MM.1S (cell line): Measurements from ENCODE around the gene ZNF219.

Experiments used
- DNase-seq: peaks from one replicate; pipeline ENCODE4 v3.0.0-alpha.2; 2015
- H2AFZ ChIP-seq: fragments of 300-600 bp; sonication (generic); 2 replicates; pipeline ENCODE4 v1.6.0; 2016; ENCODE audit warnings: antibody characterized with exemption, low read length
- H3F3A ChIP-seq: fragments of 300-600 bp; sonication (generic); 2 replicates; pipeline ENCODE4 v1.6.1; 2016; ENCODE audit warnings: mild to moderate bottlenecking, antibody characterized with exemption, low read length, moderate library complexity, mixed read lengths; ENCODE audit not compliant: insufficient read depth
- H3K27ac ChIP-seq: fragments of 300-600 bp; sonication (generic); 2 replicates; pipeline ENCODE4 v1.5.1; 2016; ENCODE audit warnings: mild to moderate bottlenecking, low read length
- H3K27me3 ChIP-seq: fragments of 300-600 bp; sonication (generic); replicated peaks from 2 replicates; pipeline ENCODE4 v1.6.0; 2016; ENCODE audit warnings: low read length; ENCODE audit not compliant: insufficient read depth
- H3K36me3 ChIP-seq: fragments of 300-600 bp; sonication (generic); replicated peaks from 2 replicates; pipeline ENCODE4 v1.6.1; 2016; ENCODE audit warnings: mild to moderate bottlenecking, low read length, mixed read lengths; ENCODE audit not compliant: insufficient read depth
- H3K4me1 ChIP-seq: fragments of 300-600 bp; sonication (generic); 2 replicates; pipeline ENCODE4 v1.6.1; 2016; ENCODE audit warnings: low read length, mixed read lengths
- H3K4me2 ChIP-seq: fragments of 300-600 bp; sonication (generic); 2 replicates; pipeline ENCODE4 v1.6.0; 2016; ENCODE audit warnings: low read depth, low read length
- H3K4me3 ChIP-seq: fragments of 300-600 bp; sonication (generic); 2 replicates; pipeline ENCODE4 v1.5.1; 2016; ENCODE audit warnings: low read length, mixed read lengths
- H3K79me2 ChIP-seq: fragments of 300-600 bp; sonication (generic); 2 replicates; pipeline ENCODE4 v1.6.1; 2016; ENCODE audit warnings: mixed run types, low read length, mixed read lengths
- H3K9ac ChIP-seq: fragments of 300-600 bp; sonication (generic); 2 replicates; pipeline ENCODE4 v1.6.1; 2016; ENCODE audit warnings: low read length, mixed read lengths
- H3K9me2 ChIP-seq: fragments of 300-600 bp; sonication (generic); replicated peaks from 2 replicates; pipeline ENCODE4 v1.6.1; 2016; ENCODE audit warnings: mild to moderate bottlenecking, low read length, mixed read lengths; ENCODE audit not compliant: insufficient read depth
- H3K9me3 ChIP-seq: fragments of 300-600 bp; sonication (generic); replicated peaks from 2 replicates; pipeline ENCODE4 v1.6.1; 2016; ENCODE audit warnings: mild to moderate bottlenecking, low read length, mixed read lengths; ENCODE audit not compliant: insufficient read depth
- H4K20me1 ChIP-seq: fragments of 300-600 bp; sonication (generic); 2 replicates; pipeline ENCODE4 v1.6.1; 2016; ENCODE audit warnings: mild to moderate bottlenecking, low read length, moderate library complexity, mixed read lengths; ENCODE audit not compliant: insufficient read depth
- CTCF ChIP-seq: fragments of 300-600 bp; sonication (generic); IDR thresholded peaks from 2 replicates; pipeline ENCODE4 v1.5.1; 2016; ENCODE audit warnings: antibody characterized with exemption, low read length, mixed read lengths
- EZH2 ChIP-seq: fragments of 300-600 bp; sonication (generic); optimal IDR thresholded peaks from 2 replicates; pipeline ENCODE3; 2017; ENCODE audit warnings: low read depth, mild to moderate bottlenecking, antibody characterized with exemption, low read length, mixed read lengths
- EZH2phosphoT487 ChIP-seq: fragments of 300-600 bp; sonication (generic); IDR thresholded peaks from 2 replicates; pipeline ENCODE4 v1.6.1; 2018; ENCODE audit warnings: antibody characterized with exemption, low read length

ZNF219 gene

GRCh38 chr14:21097636-21098075, 799 bp downstream of the ZNF219 start:
- Histone ChIP-seq H4K20me1 (no peaks in the 10 kb centered on the region), H3K36me3 (no peaks in the 10 kb centered on the region), H3K4me1 (peaks cover 9% of the 10 kb centered on the region; the same call in 1 of the 2 replicates), H3K9me2 (no peaks in the 10 kb centered on the region), H3K9ac (no peak overlapping the region), H3K9me3 (no peaks in the 10 kb centered on the region), H3K27me3 (no peaks in the 10 kb centered on the region), H3K4me3 (no peak overlapping the region), H3F3A (no peaks in the 10 kb centered on the region), H3K27ac (no peak overlapping the region), H3K4me2 (no peak overlapping the region), H2AFZ (no peak overlapping the region), H3K79me2 (no peaks in the 10 kb centered on the region)
- no peak for DNase-seq
- TF ChIP-seq EZH2phosphoT487 (no peak), EZH2 (no peak), CTCF (no peak)

DNA sequence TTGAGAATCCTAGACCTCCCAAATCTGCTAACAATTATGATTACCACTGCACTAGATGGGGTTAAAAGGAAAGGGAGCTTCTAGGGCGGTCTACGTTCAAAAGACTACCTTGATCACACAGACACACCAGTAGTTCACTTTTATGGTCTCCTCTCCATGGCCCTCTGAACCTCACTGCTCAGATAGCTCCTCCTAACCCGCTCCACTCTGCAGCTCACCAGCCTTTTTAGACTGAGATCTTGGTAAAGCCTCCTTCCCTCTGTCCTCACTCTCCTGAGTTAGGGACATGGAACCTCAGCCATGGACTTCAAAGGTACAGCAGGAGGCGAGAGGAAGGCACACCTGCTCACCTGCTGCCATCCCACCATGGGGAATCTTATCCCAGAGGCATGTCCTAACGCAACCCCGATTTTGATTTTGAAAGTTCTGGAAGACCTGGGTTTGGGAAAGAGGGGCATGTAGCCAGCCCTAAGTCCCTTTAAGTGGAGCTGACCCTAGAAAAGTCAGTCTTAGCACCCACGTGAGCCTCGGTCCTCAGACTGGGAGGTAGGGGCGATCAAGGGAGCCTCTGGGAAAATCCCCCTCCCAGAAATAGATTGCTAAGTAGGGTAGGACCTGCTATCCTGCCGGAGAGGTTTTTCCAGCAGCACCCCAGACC, 1.3 kb downstream of the ZNF219 start:
- Histone ChIP-seq H3K36me3 (no peaks in the 10 kb centered on the region), H3K9me3 (no peaks in the 10 kb centered on the region), H3K27me3 (no peaks in the 10 kb centered on the region), H3K4me3 (no peak overlapping the region), H3K9me2 (no peaks in the 10 kb centered on the region), H3F3A (no peaks in the 10 kb centered on the region), H3K4me2 (no peak overlapping the region), H3K27ac (no peak overlapping the region), H3K79me2 (no peaks in the 10 kb centered on the region), H2AFZ (no peak overlapping the region), H4K20me1 (no peaks in the 10 kb centered on the region), H3K9ac (no peak overlapping the region), H3K4me1 (peaks cover 7% of the 10 kb centered on the region; the same call in 1 of the 2 replicates)
- DNase-seq, result no peak
- no peak for TF ChIP-seq CTCF

DNA sequence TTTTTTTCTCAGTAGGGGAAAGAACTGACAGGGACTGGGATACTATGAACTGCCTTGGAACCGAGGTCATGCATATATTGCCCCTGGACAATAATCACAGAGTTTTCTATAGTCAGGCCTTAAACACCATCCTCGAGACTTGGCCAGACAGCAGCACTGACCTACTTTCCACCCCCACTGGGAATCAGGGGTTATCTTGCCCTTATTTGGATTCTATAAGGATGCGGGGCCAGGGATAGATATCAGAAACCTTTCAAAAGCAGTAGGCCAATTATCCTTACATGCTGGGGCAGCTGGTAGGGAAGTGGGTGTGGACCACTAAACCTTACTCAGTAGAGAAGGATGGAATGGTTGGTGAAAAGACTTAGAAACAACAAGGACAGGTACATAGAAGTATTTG, 2.0 kb downstream of the ZNF219 start:
- TF ChIP-seq EZH2 (no peak), CTCF (no peak), EZH2phosphoT487 (no peak)
- H3K79me2 ChIP-seq, result no peaks in the 10 kb centered on the region
- H3K9me3 ChIP-seq, result no peaks in the 10 kb centered on the region
- H2AFZ ChIP-seq, result no peak overlapping the region
- no peak overlapping the region for H3K9ac ChIP-seq
- H3K4me2 ChIP-seq, result no peak overlapping the region
- no peak overlapping the region for H3K4me3 ChIP-seq
- H3K4me1 ChIP-seq, result peaks cover 7% of the 10 kb centered on the region; the same call in 1 of the 2 replicates
- H3K27ac ChIP-seq, result no peak overlapping the region
- H4K20me1 ChIP-seq, result no peaks in the 10 kb centered on the region
- H3K27me3 ChIP-seq, result no peaks in the 10 kb centered on the region
- H3K36me3 ChIP-seq, result no peaks in the 10 kb centered on the region
- no peak for DNase-seq
- no peaks in the 10 kb centered on the region for H3F3A ChIP-seq
- H3K9me2 ChIP-seq, result no peaks in the 10 kb centered on the region
